Measurements from ENCODE around the gene NDUFAF7. TPM values are rescaled to one million over a fixed set of nuclear protein-coding genes. Genes with fewer than 3 reads are reported as not detected.

The NDUFAF7 gene
- total and polyA plus RNA-seq, 2 of the 13 experiments (the other 11 are each of a cell fraction or from before 2014, with no cell fraction given) = 27.0 to 40.8 TPM

DNA sequence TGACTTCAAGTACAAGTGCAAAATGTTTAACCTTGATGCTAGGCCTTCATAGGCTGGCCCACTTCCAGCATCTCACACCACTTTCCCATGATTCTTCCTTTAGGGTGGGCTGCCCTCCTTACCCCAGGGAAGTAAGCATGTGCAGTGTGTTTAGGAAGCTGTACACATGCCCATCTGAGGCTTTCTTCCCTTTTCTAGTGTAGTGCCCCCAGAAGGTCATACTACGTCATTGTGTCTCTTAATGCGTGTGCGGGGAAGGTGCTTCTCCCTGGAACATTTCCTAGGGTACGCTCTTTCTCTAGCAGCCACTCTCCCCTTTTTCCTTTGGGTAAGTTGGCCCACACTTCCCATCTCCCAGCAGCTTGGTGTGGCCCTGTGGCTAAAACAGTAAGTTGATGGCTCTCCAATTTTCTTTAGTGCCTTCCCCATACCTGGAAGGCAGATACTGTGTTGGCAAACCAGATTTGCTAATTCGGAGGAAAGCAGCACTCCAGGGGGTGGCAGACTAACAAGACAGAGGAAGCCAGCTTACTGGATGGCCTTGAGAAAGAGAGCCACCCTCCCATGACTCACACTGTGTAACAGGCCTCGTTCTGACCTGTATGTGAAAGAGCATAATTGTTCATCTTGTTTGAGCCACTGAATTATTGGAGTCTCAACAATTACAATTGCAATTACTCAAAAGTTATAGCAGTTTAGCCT lies 41.9 kb upstream of the NDUFAF7 start (continued):
- TF ChIP-seq, protein P1, sequence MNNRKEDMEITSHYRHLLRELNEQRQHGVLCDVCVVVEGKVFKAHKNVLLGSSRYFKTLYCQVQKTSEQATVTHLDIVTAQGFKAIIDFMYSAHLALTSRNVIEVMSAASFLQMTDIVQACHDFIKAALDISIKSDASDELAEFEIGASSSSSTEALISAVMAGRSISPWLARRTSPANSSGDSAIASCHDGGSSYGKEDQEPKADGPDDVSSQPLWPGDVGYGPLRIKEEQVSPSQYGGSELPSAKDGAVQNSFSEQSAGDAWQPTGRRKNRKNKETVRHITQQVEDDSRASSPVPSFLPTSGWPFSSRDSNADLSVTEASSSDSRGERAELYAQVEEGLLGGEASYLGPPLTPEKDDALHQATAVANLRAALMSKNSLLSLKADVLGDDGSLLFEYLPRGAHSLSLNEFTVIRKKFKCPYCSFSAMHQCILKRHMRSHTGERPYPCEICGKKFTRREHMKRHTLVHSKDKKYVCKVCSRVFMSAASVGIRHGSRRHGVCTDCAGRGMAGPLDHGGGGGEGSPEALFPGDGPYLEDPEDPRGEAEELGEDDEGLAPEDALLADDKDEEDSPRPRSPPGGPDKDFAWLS (CRISPR knock-in tag; IDR thresholded peaks at IDR 0.05; ENCODE audit: borderline replicate concordance) = no peak
- TF ChIP-seq ZNF7 (CRISPR knock-in tag; IDR thresholded peaks at IDR 0.05) = no peak
- TF ChIP-seq HNRNPL (IDR thresholded peaks at IDR 0.05; ENCODE audit: low read depth, low read length) = no peak
- TF ChIP-seq ZNF552 (CRISPR knock-in tag; IDR thresholded peaks at IDR 0.05; ENCODE audit: borderline replicate concordance) = no peak
- TF ChIP-seq, protein P2, sequence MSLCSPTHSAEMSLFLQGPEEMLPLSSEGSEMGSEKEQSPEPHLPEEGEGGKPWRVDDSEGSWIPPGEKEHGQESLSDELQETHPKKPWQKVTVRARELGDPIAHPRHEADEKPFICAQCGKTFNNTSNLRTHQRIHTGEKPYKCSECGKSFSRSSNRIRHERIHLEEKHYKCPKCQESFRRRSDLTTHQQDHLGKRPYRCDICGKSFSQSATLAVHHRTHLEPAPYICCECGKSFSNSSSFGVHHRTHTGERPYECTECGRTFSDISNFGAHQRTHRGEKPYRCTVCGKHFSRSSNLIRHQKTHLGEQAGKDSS (CRISPR knock-in tag; IDR thresholded peaks at IDR 0.05; ENCODE audit: borderline replicate concordance, low read depth) = 0 out of 2 replicates have a peak, but pooled peaks have one; percentile 17
- peak; percentile 35; the same call in 1 of the 2 replicates for TF ChIP-seq TGIF2 (CRISPR knock-in tag; IDR thresholded peaks at IDR 0.05)
- TF ChIP-seq CCAR2 (optimal IDR thresholded peaks at IDR 0.05; ENCODE audit: low read depth, low read length) = no peak
- TF ChIP-seq TCF7 (IDR thresholded peaks at IDR 0.05; ENCODE audit: low read depth) = no peak
- 0 out of 2 replicates have a peak, but pooled peaks have one; percentile 21 for TF ChIP-seq STAG1 (CRISPR knock-in tag; IDR thresholded peaks at IDR 0.05)
- no peak for TF ChIP-seq GPN1 (CRISPR knock-in tag; IDR thresholded peaks at IDR 0.05; ENCODE audit: borderline replicate concordance)
- peak; percentile 67; the same call in 1 of the 2 replicates for TF ChIP-seq RXRB (CRISPR knock-in tag; IDR thresholded peaks at IDR 0.05; ENCODE audit: borderline replicate concordance)
- TF ChIP-seq KDM5A (IDR thresholded peaks at IDR 0.05; ENCODE audit: borderline replicate concordance, low read length) = no peak
- TF ChIP-seq HOXA3 (CRISPR knock-in tag; IDR thresholded peaks at IDR 0.05) = peak; percentile 28; the same call in 1 of the 2 replicates
- no peak for TF ChIP-seq ZFP36L2 (CRISPR knock-in tag; IDR thresholded peaks at IDR 0.05)
- TF ChIP-seq, protein P3, sequence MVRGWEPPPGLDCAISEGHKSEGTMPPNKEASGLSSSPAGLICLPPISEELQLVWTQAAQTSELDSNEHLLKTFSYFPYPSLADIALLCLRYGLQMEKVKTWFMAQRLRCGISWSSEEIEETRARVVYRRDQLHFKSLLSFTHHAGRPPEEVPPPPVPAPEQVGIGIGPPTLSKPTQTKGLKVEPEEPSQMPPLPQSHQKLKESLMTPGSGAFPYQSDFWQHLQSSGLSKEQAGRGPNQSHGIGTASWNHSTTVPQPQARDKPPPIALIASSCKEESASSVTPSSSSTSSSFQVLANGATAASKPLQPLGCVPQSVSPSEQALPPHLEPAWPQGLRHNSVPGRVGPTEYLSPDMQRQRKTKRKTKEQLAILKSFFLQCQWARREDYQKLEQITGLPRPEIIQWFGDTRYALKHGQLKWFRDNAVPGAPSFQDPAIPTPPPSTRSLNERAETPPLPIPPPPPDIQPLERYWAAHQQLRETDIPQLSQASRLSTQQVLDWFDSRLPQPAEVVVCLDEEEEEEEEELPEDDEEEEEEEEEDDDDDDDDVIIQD (CRISPR knock-in tag; IDR thresholded peaks at IDR 0.05; ENCODE audit: low read depth) = peak; percentile 73; the same call in 1 of the 2 replicates
- 0 out of 2 replicates have a peak, but pooled peaks have one; percentile 35 for TF ChIP-seq KDM2A (CRISPR knock-in tag; IDR thresholded peaks at IDR 0.05; ENCODE audit: borderline replicate concordance, low read depth)
- TF ChIP-seq, protein P4, sequence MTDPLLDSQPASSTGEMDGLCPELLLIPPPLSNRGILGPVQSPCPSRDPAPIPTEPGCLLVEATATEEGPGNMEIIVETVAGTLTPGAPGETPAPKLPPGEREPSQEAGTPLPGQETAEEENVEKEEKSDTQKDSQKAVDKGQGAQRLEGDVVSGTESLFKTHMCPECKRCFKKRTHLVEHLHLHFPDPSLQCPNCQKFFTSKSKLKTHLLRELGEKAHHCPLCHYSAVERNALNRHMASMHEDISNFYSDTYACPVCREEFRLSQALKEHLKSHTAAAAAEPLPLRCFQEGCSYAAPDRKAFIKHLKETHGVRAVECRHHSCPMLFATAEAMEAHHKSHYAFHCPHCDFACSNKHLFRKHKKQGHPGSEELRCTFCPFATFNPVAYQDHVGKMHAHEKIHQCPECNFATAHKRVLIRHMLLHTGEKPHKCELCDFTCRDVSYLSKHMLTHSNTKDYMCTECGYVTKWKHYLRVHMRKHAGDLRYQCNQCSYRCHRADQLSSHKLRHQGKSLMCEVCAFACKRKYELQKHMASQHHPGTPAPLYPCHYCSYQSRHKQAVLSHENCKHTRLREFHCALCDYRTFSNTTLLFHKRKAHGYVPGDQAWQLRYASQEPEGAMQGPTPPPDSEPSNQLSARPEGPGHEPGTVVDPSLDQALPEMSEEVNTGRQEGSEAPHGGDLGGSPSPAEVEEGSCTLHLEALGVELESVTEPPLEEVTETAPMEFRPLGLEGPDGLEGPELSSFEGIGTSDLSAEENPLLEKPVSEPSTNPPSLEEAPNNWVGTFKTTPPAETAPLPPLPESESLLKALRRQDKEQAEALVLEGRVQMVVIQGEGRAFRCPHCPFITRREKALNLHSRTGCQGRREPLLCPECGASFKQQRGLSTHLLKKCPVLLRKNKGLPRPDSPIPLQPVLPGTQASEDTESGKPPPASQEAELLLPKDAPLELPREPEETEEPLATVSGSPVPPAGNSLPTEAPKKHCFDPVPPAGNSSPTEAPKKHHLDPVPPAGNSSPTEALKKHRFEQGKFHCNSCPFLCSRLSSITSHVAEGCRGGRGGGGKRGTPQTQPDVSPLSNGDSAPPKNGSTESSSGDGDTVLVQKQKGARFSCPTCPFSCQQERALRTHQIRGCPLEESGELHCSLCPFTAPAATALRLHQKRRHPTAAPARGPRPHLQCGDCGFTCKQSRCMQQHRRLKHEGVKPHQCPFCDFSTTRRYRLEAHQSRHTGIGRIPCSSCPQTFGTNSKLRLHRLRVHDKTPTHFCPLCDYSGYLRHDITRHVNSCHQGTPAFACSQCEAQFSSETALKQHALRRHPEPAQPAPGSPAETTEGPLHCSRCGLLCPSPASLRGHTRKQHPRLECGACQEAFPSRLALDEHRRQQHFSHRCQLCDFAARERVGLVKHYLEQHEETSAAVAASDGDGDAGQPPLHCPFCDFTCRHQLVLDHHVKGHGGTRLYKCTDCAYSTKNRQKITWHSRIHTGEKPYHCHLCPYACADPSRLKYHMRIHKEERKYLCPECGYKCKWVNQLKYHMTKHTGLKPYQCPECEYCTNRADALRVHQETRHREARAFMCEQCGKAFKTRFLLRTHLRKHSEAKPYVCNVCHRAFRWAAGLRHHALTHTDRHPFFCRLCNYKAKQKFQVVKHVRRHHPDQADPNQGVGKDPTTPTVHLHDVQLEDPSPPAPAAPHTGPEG (CRISPR knock-in tag; IDR thresholded peaks at IDR 0.05) = no peak
- TF ChIP-seq ELF4 (CRISPR knock-in tag; IDR thresholded peaks at IDR 0.05; ENCODE audit: borderline replicate concordance) = no peak
- TF ChIP-seq PTBP1 (IDR thresholded peaks at IDR 0.05; ENCODE audit: low read depth, low read length, poor library complexity, severe bottlenecking) = no peak
- no peak for TF ChIP-seq NFE2 (CRISPR knock-in tag; IDR thresholded peaks at IDR 0.05)
